Stimulated activated CD4-positive, alpha-beta T cell treated with anti-CD3 and anti-CD28 coated beads, Interleukin-4, amount 100 ng/mL, for 4 hours (primary cell): Measurements from ENCODE around the gene CDKN2B-AS1.
A peak's percentile ranks its signal among the peaks of the same experiment; 100 is the strongest.

Experiments used
- DNase-seq, 2 experiments: peaks; one replicate each; pipeline ENCODE4 v3.0.0-alpha.2; 2020

CDKN2B-AS1 gene

GRCh38 chr9:22008384-22008716 lies 13.8 kb downstream of the CDKN2B-AS1 start:
- DNase-seq = no peak

GRCh38 chr9:22008717-22009505 lies 14.3 kb downstream of the CDKN2B-AS1 start, which contains the start of gene CDKN2B:
Gene CDKN2B, minus strand, starts transcription at chr9:22009305. Its CDS starts 352 bp downstream, at chr9:22008953.
- peak; percentile 32 to 65 for DNase-seq

- DNase-seq = no peak
Measured at GRCh38 chr9:22009506-22009867, 14.9 kb downstream of the CDKN2B-AS1 start.

GRCh38 chr9:22010866-22011625 lies 16.5 kb downstream of the CDKN2B-AS1 start:
- no peak for DNase-seq

- DNase-seq = no peak
Measured at GRCh38 chr9:22022396-22022795, 27.8 kb downstream of the CDKN2B-AS1 start.

GRCh38 chr9:22026696-22027095 lies 32.1 kb downstream of the CDKN2B-AS1 start:
- DNase-seq = no peak

- no peak for DNase-seq
Measured at GRCh38 chr9:22028394-22028793, 33.8 kb downstream of the CDKN2B-AS1 start.

GRCh38 chr9:22029231-22029630 lies 34.6 kb downstream of the CDKN2B-AS1 start:
- no peak for DNase-seq

GRCh38 chr9:22030101-22030598 lies 35.6 kb downstream of the CDKN2B-AS1 start:
- DNase-seq = no peak

GRCh38 chr9:22031655-22032411 lies 37.2 kb downstream of the CDKN2B-AS1 start:
- DNase-seq = no peak

GRCh38 chr9:22033012-22033630 lies 38.5 kb downstream of the CDKN2B-AS1 start:
- DNase-seq = no peak

- no peak for DNase-seq
Measured at GRCh38 chr9:22035591-22036011, 41.0 kb downstream of the CDKN2B-AS1 start.

- DNase-seq = no peak
Measured at GRCh38 chr9:22036866-22037626, 42.5 kb downstream of the CDKN2B-AS1 start.

GRCh38 chr9:22037954-22038690 lies 43.5 kb downstream of the CDKN2B-AS1 start:
- DNase-seq = no peak

GRCh38 chr9:22039258-22039657 lies 44.7 kb downstream of the CDKN2B-AS1 start:
- DNase-seq = no peak

GRCh38 chr9:22040760-22041159 lies 46.2 kb downstream of the CDKN2B-AS1 start:
- DNase-seq = no peak

GRCh38 chr9:22041344-22041743 lies 46.8 kb downstream of the CDKN2B-AS1 start:
- DNase-seq = no peak

GRCh38 chr9:22041775-22042174 lies 47.2 kb downstream of the CDKN2B-AS1 start:
- no peak for DNase-seq

- DNase-seq = no peak
Measured at GRCh38 chr9:22043928-22044327, 49.3 kb downstream of the CDKN2B-AS1 start.

GRCh38 chr9:22044583-22044982 lies 50.0 kb downstream of the CDKN2B-AS1 start:
- DNase-seq = no peak

GRCh38 chr9:22045423-22045822 lies 50.8 kb downstream of the CDKN2B-AS1 start:
- no peak for DNase-seq
